HAP-1 (cell line): ENCODE measurements around the gene COBL.

Source experiments
- DNase-seq, 2 experiments: peaks; one replicate each; pipeline ENCODE4 v3.0.0-alpha.2; 2016 to 2020; ENCODE audit warnings: low spot score in 2 of 2
- H3K27me3 ChIP-seq: fragments of 250-450 bp; sonication (Bioruptor Pico); 2 replicates; pipeline ENCODE4 v1.5.1; 2020; ENCODE audit warnings: low read depth, mild to moderate bottlenecking, moderate library complexity
- H3K36me3 ChIP-seq: fragments of 250-450 bp; sonication (Bioruptor Pico); replicated peaks from 2 replicates; pipeline ENCODE4 v1.5.1; 2020; ENCODE audit warnings: mild to moderate bottlenecking
- H3K4me1 ChIP-seq: fragments of 250-450 bp; sonication (Bioruptor Pico); 2 replicates; pipeline ENCODE4 v1.5.1; 2020; ENCODE audit warnings: mild to moderate bottlenecking
- H3K4me3 ChIP-seq: fragments of 250-450 bp; sonication (Bioruptor Pico); 2 replicates; pipeline ENCODE4 v1.5.1; 2020; ENCODE audit warnings: mild to moderate bottlenecking, moderate library complexity
- H3K9me3 ChIP-seq: fragments of 250-450 bp; sonication (Bioruptor Pico); 2 replicates; pipeline ENCODE4 v1.5.1; 2020; ENCODE audit warnings: mild to moderate bottlenecking, moderate library complexity
- in situ Hi-C: fragments of 300-500 bp; cut with MboI; formaldehyde crosslinking; loops from 3 replicates; pipeline ENCODE4 v1.14.3; 2020; ENCODE audit warnings: low sequenced_read_pairs, inconsistent platforms, mixed read lengths

Gene COBL

GRCh38 chr7:51035716-51036115 is 280.9 kb downstream of the COBL start:
- in situ Hi-C loops, result no loop called here
- no peaks in the 10 kb centered on the region for H3K9me3 ChIP-seq

GRCh38 chr7:51034521-51035264 is 281.9 kb downstream of the COBL start:
- no peaks in the 10 kb centered on the region for H3K27me3 ChIP-seq
- no peaks in the 10 kb centered on the region for H3K4me1 ChIP-seq
- no peaks in the 10 kb centered on the region for H3K36me3 ChIP-seq
- in situ Hi-C loops, result no loop called here
- DNase-seq, result no peak
- no peak overlapping the region for H3K4me3 ChIP-seq
- no peaks in the 10 kb centered on the region for H3K9me3 ChIP-seq

More at GRCh38 chr7:51035716-51036115, 280.9 kb downstream of the COBL start:
- Histone ChIP-seq H3K4me1 (no peaks in the 10 kb centered on the region), H3K4me3 (no peak overlapping the region), H3K36me3 (no peaks in the 10 kb centered on the region), H3K27me3 (no peaks in the 10 kb centered on the region)
- no peak for DNase-seq

- no peaks in the 10 kb centered on the region for H3K36me3 ChIP-seq
- H3K4me3 ChIP-seq, result no peak overlapping the region
- DNase-seq, result no peak
- H3K27me3 ChIP-seq, result no peaks in the 10 kb centered on the region
- H3K4me1 ChIP-seq, result no peaks in the 10 kb centered on the region
- no peaks in the 10 kb centered on the region for H3K9me3 ChIP-seq
- in situ Hi-C loops, result no loop called here
These were observed 282.7 kb downstream of the COBL start for GRCh38 chr7:51033727-51034520.

GRCh38 chr7:51031791-51032515 is 284.7 kb downstream of the COBL start:
- DNase-seq, result no peak
- in situ Hi-C loops, result no loop called here
- H3K4me1 ChIP-seq, result no peaks in the 10 kb centered on the region
- H3K27me3 ChIP-seq, result no peaks in the 10 kb centered on the region
- H3K4me3 ChIP-seq, result no peak overlapping the region
- no peaks in the 10 kb centered on the region for H3K9me3 ChIP-seq
- no peaks in the 10 kb centered on the region for H3K36me3 ChIP-seq

- Histone ChIP-seq H3K27me3 (no peaks in the 10 kb centered on the region), H3K4me1 (no peaks in the 10 kb centered on the region), H3K4me3 (no peak overlapping the region), H3K9me3 (no peaks in the 10 kb centered on the region), H3K36me3 (no peaks in the 10 kb centered on the region)
- in situ Hi-C loops, result no loop called here
- no peak for DNase-seq
These were observed 285.4 kb downstream of the COBL start for GRCh38 chr7:51031216-51031615.

- Histone ChIP-seq H3K4me3 (no peak overlapping the region), H3K4me1 (no peaks in the 10 kb centered on the region), H3K9me3 (no peaks in the 10 kb centered on the region), H3K27me3 (no peaks in the 10 kb centered on the region), H3K36me3 (no peaks in the 10 kb centered on the region)
- in situ Hi-C loops, result no loop called here
- no peak for DNase-seq
These were observed 286.9 kb downstream of the COBL start for GRCh38 chr7:51029701-51030191.

GRCh38 chr7:51029131-51029530 is 287.5 kb downstream of the COBL start:
- Histone ChIP-seq H3K4me3 (no peak overlapping the region), H3K36me3 (no peaks in the 10 kb centered on the region), H3K27me3 (no peaks in the 10 kb centered on the region), H3K9me3 (no peaks in the 10 kb centered on the region), H3K4me1 (no peaks in the 10 kb centered on the region)
- no peak for DNase-seq
- in situ Hi-C loops, result no loop called here

GRCh38 chr7:51027935-51028830 is 288.4 kb downstream of the COBL start:
- H3K27me3 ChIP-seq, result no peaks in the 10 kb centered on the region
- no peaks in the 10 kb centered on the region for H3K9me3 ChIP-seq
- H3K4me3 ChIP-seq, result no peak overlapping the region
- H3K4me1 ChIP-seq, result no peaks in the 10 kb centered on the region
- in situ Hi-C loops, result no loop called here
- H3K36me3 ChIP-seq, result no peaks in the 10 kb centered on the region
- DNase-seq, result no peak

- H3K4me1 ChIP-seq, result no peaks in the 10 kb centered on the region
- no peaks in the 10 kb centered on the region for H3K27me3 ChIP-seq
- no peak for DNase-seq
- no peaks in the 10 kb centered on the region for H3K36me3 ChIP-seq
- H3K4me3 ChIP-seq, result no peak overlapping the region
- in situ Hi-C loops, result no loop called here
- H3K9me3 ChIP-seq, result no peaks in the 10 kb centered on the region
These were observed 289.3 kb downstream of the COBL start for GRCh38 chr7:51027106-51027934.

GRCh38 chr7:51026341-51026740 is 290.3 kb downstream of the COBL start:
- Histone ChIP-seq H3K4me1 (no peaks in the 10 kb centered on the region), H3K4me3 (no peak overlapping the region), H3K36me3 (no peaks in the 10 kb centered on the region), H3K9me3 (no peaks in the 10 kb centered on the region), H3K27me3 (no peaks in the 10 kb centered on the region)
- in situ Hi-C loops, result no loop called here
- no peak for DNase-seq

GRCh38 chr7:51025668-51026067 is 290.9 kb downstream of the COBL start:
- H3K4me1 ChIP-seq, result no peaks in the 10 kb centered on the region
- in situ Hi-C loops, result no loop called here

GRCh38 chr7:51024867-51025266 is 291.7 kb downstream of the COBL start:
- in situ Hi-C loops, result no loop called here

More at GRCh38 chr7:51025668-51026067, 290.9 kb downstream of the COBL start:
- no peaks in the 10 kb centered on the region for H3K27me3 ChIP-seq
- H3K4me3 ChIP-seq, result no peak overlapping the region
- DNase-seq, result no peak
- H3K9me3 ChIP-seq, result no peaks in the 10 kb centered on the region
- no peaks in the 10 kb centered on the region for H3K36me3 ChIP-seq

More at GRCh38 chr7:51024867-51025266, 291.7 kb downstream of the COBL start:
- Histone ChIP-seq H3K4me1 (no peaks in the 10 kb centered on the region), H3K9me3 (no peaks in the 10 kb centered on the region), H3K36me3 (no peaks in the 10 kb centered on the region), H3K27me3 (no peaks in the 10 kb centered on the region), H3K4me3 (no peak overlapping the region)
- no peak for DNase-seq
